ENCODE measurements around the gene RGL4.

RGL4 gene

GRCh38 chr22:23744001-23744400 lies 53.2 kb downstream of the RGL4 start:
- DNase-seq: no peak

- no peak for DNase-seq
Observed at GRCh38 chr22:23744485-23744884, 53.7 kb downstream of the RGL4 start.

- DNase-seq: no peak
Observed at GRCh38 chr22:23745791-23746190, 55.0 kb downstream of the RGL4 start.
